HepG2 (cell line): Measurements from ENCODE around the gene AGER. TPM values are rescaled to one million over a fixed set of nuclear protein-coding genes. Genes with fewer than 3 reads are reported as not detected.

Experiments used
- ESRRA ChIP-seq: sonication (generic); formaldehyde crosslinking; IDR thresholded peaks from 2 replicates; pipeline ENCODE4 v1.5.1; 2020; ENCODE audit warnings: mild to moderate bottlenecking, low read depth, missing genetic modification reagents
- ETV5 ChIP-seq: IDR thresholded peaks from 2 replicates; pipeline ENCODE4 v1.6.1; 2018; ENCODE audit warnings: missing biosample characterization, missing genetic modification reagents, inconsistent platforms, borderline replicate concordance
- MEIS1 ChIP-seq: sonication (generic); formaldehyde crosslinking; IDR thresholded peaks from 2 replicates; pipeline ENCODE4 v1.9.0; 2021; ENCODE audit warnings: mild to moderate bottlenecking, missing genetic modification reagents, moderate library complexity, borderline replicate concordance
- NR2F6 ChIP-seq, 2 experiments: IDR thresholded peaks; 2 replicates each; pipeline ENCODE4 v1.6.1; 2016; ENCODE audit warnings: antibody characterized with exemption in 1 of 2, mild to moderate bottlenecking in 1 of 2
- RBFOX2 ChIP-seq: fragments of 200-400 bp; formaldehyde crosslinking; IDR thresholded peaks from 2 replicates; pipeline ENCODE4 v1.6.1; 2017; ENCODE audit warnings: low read depth, mild to moderate bottlenecking, low read length
- RELA ChIP-seq: sonication (generic); formaldehyde crosslinking; IDR thresholded peaks from 2 replicates; pipeline ENCODE4 v1.4.0; 2020; ENCODE audit warnings: missing genetic modification reagents
- SALL1 ChIP-seq: sonication (generic); formaldehyde crosslinking; IDR thresholded peaks from 2 replicates; pipeline ENCODE4 v1.8.0; 2022; ENCODE audit warnings: mild to moderate bottlenecking, missing genetic modification reagents
- SOX6 ChIP-seq, 2 experiments: fragments of 450-650 bp in 1 of 2; sonication (generic) in 1 of 2; formaldehyde crosslinking in 1 of 2; IDR thresholded peaks; 2 replicates each; pipeline versions ENCODE4 v1.4.0 to v1.6.1; 2017 to 2020; ENCODE audit warnings: antibody characterized with exemption in 1 of 2, mild to moderate bottlenecking in 1 of 2, missing genetic modification reagents in 1 of 2
- SRSF9 ChIP-seq: fragments of 200-400 bp; formaldehyde crosslinking; IDR thresholded peaks from 2 replicates; pipeline ENCODE4 v1.6.1; 2018; ENCODE audit warnings: borderline replicate concordance, mild to moderate bottlenecking, low read depth, low read length; ENCODE audit not compliant: insufficient read depth, poor library complexity, severe bottlenecking
- TEAD3 ChIP-seq: optimal IDR thresholded peaks from 2 replicates; pipeline ENCODE3; 2016; ENCODE audit warnings: borderline replicate concordance
- ZBTB20 ChIP-seq: sonication (generic); formaldehyde crosslinking; IDR thresholded peaks from 2 replicates; pipeline ENCODE4 v1.8.1; 2023; ENCODE audit warnings: missing genetic modification reagents, low read depth, mild to moderate bottlenecking, borderline replicate concordance
- ZKSCAN1 ChIP-seq: fragments of 150-350 bp; IDR thresholded peaks from 2 replicates; pipeline ENCODE4 v1.6.1; 2014; ENCODE audit warnings: low read length
- ZNF670 ChIP-seq: sonication (generic); formaldehyde crosslinking; IDR thresholded peaks from 2 replicates; pipeline ENCODE4 v1.8.0; 2022; ENCODE audit warnings: mild to moderate bottlenecking, missing genetic modification reagents, borderline replicate concordance
- ZNF788 ChIP-seq: sonication (generic); formaldehyde crosslinking; IDR thresholded peaks from 2 replicates; pipeline ENCODE4 v1.5.0; 2020; ENCODE audit warnings: mild to moderate bottlenecking, missing genetic modification reagents, borderline replicate concordance
- ZSCAN25 ChIP-seq: sonication (generic); formaldehyde crosslinking; IDR thresholded peaks from 2 replicates; pipeline ENCODE4 v1.8.0; 2022; ENCODE audit warnings: mild to moderate bottlenecking, missing genetic modification reagents
- polyA plus RNA-seq, 8 experiments: library from polyadenylated mRNA; depleted of rRNA in 3 of 8; stranded (reverse) in 7 of 8; unstranded in 1 of 8; fragments of >200 nt; fragmentation: Illumina TruSeq in 4 of 8; extraction: Trizol in 4 of 8; gene quantifications; 2 replicates each; pipeline versions ENCODE4 v1.2.1 to v1.2.3, GENCODE V29; 2011 to 2016; ENCODE audit warnings: low read depth in 4 of 8, missing spikeins in 1 of 8, mixed read lengths in 1 of 8; ENCODE audit not compliant: insufficient read depth in 1 of 8
- total RNA-seq, 5 experiments: library from RNA; depleted of rRNA; stranded (reverse); fragments of >200 nt; fragmentation: Illumina TruSeq; extraction: Trizol; gene quantifications; 2 replicates each; pipeline ENCODE4 v1.2.3, GENCODE V29; 2016; ENCODE audit warnings: low read depth in 1 of 5
- TF ChIP-seq, protein P1 (sequence below): sonication (generic); formaldehyde crosslinking; IDR thresholded peaks from 2 replicates; pipeline ENCODE4 v1.4.0; 2020; ENCODE audit warnings: missing genetic modification reagents
- TF ChIP-seq, protein P2 (sequence below): sonication (generic); formaldehyde crosslinking; IDR thresholded peaks from 2 replicates; pipeline ENCODE4 v1.8.1; 2023; ENCODE audit warnings: missing genetic modification reagents, inconsistent platforms, borderline replicate concordance
- TF ChIP-seq, protein P3 (sequence below): sonication (generic); formaldehyde crosslinking; IDR thresholded peaks from 2 replicates; pipeline ENCODE4 v1.4.0; 2020; ENCODE audit warnings: missing genetic modification reagents, borderline replicate concordance
- TF ChIP-seq, protein P4 (sequence below): sonication (generic); formaldehyde crosslinking; IDR thresholded peaks from 2 replicates; pipeline ENCODE4 v1.4.0; 2020; ENCODE audit warnings: missing genetic modification reagents

The AGER gene
- total and polyA plus RNA-seq, 2 of the 13 experiments (the other 11 are each of a cell fraction or from before 2014, with no cell fraction given) = 1.9 to 5.1 TPM

DNA sequence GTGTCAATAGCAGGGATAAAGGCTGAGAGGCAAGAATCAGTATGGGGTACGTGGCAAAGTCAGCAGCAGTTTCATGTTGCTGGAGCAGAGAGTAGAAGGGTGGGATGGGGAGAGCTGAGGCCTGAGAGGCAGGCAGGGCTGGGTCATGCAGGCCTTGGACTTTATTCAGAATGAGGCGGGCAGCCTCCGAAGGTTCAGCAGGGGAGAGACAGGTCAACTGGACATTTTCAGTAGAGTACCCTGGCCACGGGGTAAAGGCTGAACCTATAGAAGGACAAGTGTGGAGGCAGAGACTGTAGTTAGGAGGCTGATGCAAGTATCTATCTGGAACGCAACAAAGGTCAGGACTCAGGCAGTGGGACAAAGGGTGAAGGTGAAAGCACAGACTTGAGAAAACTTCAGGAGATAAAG, 26.1 kb upstream of the AGER start (continued):
- TF ChIP-seq, protein P1, sequence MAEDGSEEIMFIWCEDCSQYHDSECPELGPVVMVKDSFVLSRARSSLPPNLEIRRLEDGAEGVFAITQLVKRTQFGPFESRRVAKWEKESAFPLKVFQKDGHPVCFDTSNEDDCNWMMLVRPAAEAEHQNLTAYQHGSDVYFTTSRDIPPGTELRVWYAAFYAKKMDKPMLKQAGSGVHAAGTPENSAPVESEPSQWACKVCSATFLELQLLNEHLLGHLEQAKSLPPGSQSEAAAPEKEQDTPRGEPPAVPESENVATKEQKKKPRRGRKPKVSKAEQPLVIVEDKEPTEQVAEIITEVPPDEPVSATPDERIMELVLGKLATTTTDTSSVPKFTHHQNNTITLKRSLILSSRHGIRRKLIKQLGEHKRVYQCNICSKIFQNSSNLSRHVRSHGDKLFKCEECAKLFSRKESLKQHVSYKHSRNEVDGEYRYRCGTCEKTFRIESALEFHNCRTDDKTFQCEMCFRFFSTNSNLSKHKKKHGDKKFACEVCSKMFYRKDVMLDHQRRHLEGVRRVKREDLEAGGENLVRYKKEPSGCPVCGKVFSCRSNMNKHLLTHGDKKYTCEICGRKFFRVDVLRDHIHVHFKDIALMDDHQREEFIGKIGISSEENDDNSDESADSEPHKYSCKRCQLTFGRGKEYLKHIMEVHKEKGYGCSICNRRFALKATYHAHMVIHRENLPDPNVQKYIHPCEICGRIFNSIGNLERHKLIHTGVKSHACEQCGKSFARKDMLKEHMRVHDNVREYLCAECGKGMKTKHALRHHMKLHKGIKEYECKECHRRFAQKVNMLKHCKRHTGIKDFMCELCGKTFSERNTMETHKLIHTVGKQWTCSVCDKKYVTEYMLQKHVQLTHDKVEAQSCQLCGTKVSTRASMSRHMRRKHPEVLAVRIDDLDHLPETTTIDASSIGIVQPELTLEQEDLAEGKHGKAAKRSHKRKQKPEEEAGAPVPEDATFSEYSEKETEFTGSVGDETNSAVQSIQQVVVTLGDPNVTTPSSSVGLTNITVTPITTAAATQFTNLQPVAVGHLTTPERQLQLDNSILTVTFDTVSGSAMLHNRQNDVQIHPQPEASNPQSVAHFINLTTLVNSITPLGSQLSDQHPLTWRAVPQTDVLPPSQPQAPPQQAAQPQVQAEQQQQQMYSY = no peak
- TF ChIP-seq ZNF670 (CRISPR knock-in tag) (no peak), NR2F6 (IDR thresholded peaks at IDR 0.05) (0 out of 2 replicates have a peak, but pooled peaks have one; percentile 31), NR2F6 (CRISPR knock-in tag; IDR thresholded peaks at IDR 0.05) (0 out of 2 replicates have a peak, but pooled peaks have one; percentile 31), ZSCAN25 (peak; percentile 97), ZNF788 (CRISPR knock-in tag) (no peak), MEIS1 (no peak), RELA (CRISPR knock-in tag) (no peak), ZBTB20 (CRISPR knock-in tag) (no peak), SOX6 (IDR thresholded peaks at IDR 0.05) (no peak), SOX6 (CRISPR knock-in tag; IDR thresholded peaks at IDR 0.05) (peak; percentile 41), TEAD3 (CRISPR knock-in tag) (no peak), SALL1 (CRISPR knock-in tag) (peak; percentile 33; the same call in 1 of the 2 replicates), SRSF9 (no peak), RBFOX2 (no peak), ETV5 (CRISPR knock-in tag) (peak; percentile 21; the same call in 1 of the 2 replicates), ZKSCAN1 (no peak), ESRRA (CRISPR knock-in tag) (peak; percentile 84)
- TF ChIP-seq, protein P2, sequence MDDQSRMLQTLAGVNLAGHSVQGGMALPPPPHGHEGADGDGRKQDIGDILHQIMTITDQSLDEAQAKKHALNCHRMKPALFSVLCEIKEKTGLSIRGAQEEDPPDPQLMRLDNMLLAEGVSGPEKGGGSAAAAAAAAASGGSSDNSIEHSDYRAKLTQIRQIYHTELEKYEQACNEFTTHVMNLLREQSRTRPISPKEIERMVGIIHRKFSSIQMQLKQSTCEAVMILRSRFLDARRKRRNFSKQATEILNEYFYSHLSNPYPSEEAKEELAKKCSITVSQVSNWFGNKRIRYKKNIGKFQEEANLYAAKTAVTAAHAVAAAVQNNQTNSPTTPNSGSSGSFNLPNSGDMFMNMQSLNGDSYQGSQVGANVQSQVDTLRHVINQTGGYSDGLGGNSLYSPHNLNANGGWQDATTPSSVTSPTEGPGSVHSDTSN (CRISPR knock-in tag) = no peak
- TF ChIP-seq, protein P3, sequence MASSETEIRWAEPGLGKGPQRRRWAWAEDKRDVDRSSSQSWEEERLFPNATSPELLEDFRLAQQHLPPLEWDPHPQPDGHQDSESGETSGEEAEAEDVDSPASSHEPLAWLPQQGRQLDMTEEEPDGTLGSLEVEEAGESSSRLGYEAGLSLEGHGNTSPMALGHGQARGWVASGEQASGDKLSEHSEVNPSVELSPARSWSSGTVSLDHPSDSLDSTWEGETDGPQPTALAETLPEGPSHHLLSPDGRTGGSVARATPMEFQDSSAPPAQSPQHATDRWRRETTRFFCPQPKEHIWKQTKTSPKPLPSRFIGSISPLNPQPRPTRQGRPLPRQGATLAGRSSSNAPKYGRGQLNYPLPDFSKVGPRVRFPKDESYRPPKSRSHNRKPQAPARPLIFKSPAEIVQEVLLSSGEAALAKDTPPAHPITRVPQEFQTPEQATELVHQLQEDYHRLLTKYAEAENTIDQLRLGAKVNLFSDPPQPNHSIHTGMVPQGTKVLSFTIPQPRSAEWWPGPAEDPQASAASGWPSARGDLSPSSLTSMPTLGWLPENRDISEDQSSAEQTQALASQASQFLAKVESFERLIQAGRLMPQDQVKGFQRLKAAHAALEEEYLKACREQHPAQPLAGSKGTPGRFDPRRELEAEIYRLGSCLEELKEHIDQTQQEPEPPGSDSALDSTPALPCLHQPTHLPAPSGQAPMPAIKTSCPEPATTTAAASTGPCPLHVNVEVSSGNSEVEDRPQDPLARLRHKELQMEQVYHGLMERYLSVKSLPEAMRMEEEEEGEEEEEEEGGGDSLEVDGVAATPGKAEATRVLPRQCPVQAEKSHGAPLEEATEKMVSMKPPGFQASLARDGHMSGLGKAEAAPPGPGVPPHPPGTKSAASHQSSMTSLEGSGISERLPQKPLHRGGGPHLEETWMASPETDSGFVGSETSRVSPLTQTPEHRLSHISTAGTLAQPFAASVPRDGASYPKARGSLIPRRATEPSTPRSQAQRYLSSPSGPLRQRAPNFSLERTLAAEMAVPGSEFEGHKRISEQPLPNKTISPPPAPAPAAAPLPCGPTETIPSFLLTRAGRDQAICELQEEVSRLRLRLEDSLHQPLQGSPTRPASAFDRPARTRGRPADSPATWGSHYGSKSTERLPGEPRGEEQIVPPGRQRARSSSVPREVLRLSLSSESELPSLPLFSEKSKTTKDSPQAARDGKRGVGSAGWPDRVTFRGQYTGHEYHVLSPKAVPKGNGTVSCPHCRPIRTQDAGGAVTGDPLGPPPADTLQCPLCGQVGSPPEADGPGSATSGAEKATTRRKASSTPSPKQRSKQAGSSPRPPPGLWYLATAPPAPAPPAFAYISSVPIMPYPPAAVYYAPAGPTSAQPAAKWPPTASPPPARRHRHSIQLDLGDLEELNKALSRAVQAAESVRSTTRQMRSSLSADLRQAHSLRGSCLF (CRISPR knock-in tag) = no peak
- TF ChIP-seq, protein P4, sequence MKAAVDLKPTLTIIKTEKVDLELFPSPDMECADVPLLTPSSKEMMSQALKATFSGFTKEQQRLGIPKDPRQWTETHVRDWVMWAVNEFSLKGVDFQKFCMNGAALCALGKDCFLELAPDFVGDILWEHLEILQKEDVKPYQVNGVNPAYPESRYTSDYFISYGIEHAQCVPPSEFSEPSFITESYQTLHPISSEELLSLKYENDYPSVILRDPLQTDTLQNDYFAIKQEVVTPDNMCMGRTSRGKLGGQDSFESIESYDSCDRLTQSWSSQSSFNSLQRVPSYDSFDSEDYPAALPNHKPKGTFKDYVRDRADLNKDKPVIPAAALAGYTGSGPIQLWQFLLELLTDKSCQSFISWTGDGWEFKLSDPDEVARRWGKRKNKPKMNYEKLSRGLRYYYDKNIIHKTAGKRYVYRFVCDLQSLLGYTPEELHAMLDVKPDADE (CRISPR knock-in tag) = no peak
